GM18507 (cell line): ENCODE measurements around the gene IKBKG.
"Not testable (repeated sequence)": the region's sequence is repeated elsewhere in the genome, so short reads cannot be mapped to it uniquely, and the experiment has no call there.

ENCODE experiments used
- DNase-seq: peaks from one replicate; pipeline ENCODE4 v3.0.0; 2011; ENCODE audit warnings: low read depth; ENCODE audit not compliant: insufficient read length; ENCODE audit errors: extremely low spot score
- FAIRE-seq: peaks from 2 replicates; lab custom pipeline; 2011; peaks lifted over from hg19 to GRCh38; lab: Jason Lieb, UNC

The IKBKG gene

GRCh38 chrX:154519389-154519788 lies 28.0 kb upstream of the IKBKG start:
- FAIRE-seq = no peak
- no peak for DNase-seq

GRCh38 chrX:154525606-154526490 lies 21.6 kb upstream of the IKBKG start:
- no peak for DNase-seq
- no peak for FAIRE-seq

- DNase-seq (no peak), FAIRE-seq (peak; percentile 85)
These were observed 20.3 kb upstream of the IKBKG start for GRCh38 chrX:154526901-154527675.

GRCh38 chrX:154529206-154529612 lies 18.2 kb upstream of the IKBKG start:
- no peak for DNase-seq
- no peak for FAIRE-seq

- FAIRE-seq (no peak), DNase-seq (no peak)
These were observed 17.1 kb upstream of the IKBKG start for GRCh38 chrX:154530286-154530685.

GRCh38 chrX:154531626-154532025 lies 15.8 kb upstream of the IKBKG start:
- no peak for FAIRE-seq
- no peak for DNase-seq

- FAIRE-seq = no peak
- DNase-seq = no peak
These were observed 14.7 kb upstream of the IKBKG start for GRCh38 chrX:154532690-154533089.

- FAIRE-seq (peak; percentile 99), DNase-seq (peak; percentile 58)
These were observed 12.7 kb upstream of the IKBKG start for GRCh38 chrX:154534526-154535322.

- FAIRE-seq (no peak), DNase-seq (no peak)
These were observed 11.5 kb upstream of the IKBKG start for GRCh38 chrX:154535892-154536291.

- DNase-seq (no peak), FAIRE-seq (no peak)
These were observed 8.3 kb upstream of the IKBKG start for GRCh38 chrX:154539077-154539476.

- not testable (repeated sequence) for FAIRE-seq, DNase-seq
These were observed 7.1 kb upstream of the IKBKG start for GRCh38 chrX:154540365-154540764.

- DNase-seq = no peak
- FAIRE-seq = no peak
These were observed 6.4 kb upstream of the IKBKG start for GRCh38 chrX:154540897-154541535.

- FAIRE-seq (no peak), DNase-seq (no peak)
These were observed 5.9 kb upstream of the IKBKG start for GRCh38 chrX:154541589-154541895.

- DNase-seq = no peak
- FAIRE-seq = no peak
These were observed 5.3 kb upstream of the IKBKG start for GRCh38 chrX:154541896-154542722.

GRCh38 chrX:154542723-154543424 lies 4.5 kb upstream of the IKBKG start:
- peak; percentile 9 for FAIRE-seq

GRCh38 chrX:154545673-154546274 lies 1.6 kb upstream of the IKBKG start:
- FAIRE-seq = no peak
- DNase-seq = no peak

More at GRCh38 chrX:154542723-154543424, 4.5 kb upstream of the IKBKG start:
- no peak for DNase-seq

GRCh38 chrX:154546354-154547244 lies 821 bp upstream of the IKBKG start, which contains the start of gene G6PD:
Gene G6PD, minus strand, starts transcription at chrX:154546846. Its CDS starts 691 bp downstream, at chrX:154546155.
- FAIRE-seq = no peak
- peak; percentile 75 for DNase-seq
